HepG2 (cell line): ENCODE data around the gene CCT3. TPM values are rescaled to one million over a fixed set of nuclear protein-coding genes. Genes with fewer than 3 reads are reported as not detected.

Source experiments
- ARHGAP35 ChIP-seq: sonication (generic); formaldehyde crosslinking; IDR thresholded peaks from 2 replicates; pipeline ENCODE4 v1.9.0; 2022; ENCODE audit warnings: mild to moderate bottlenecking, inconsistent platforms, moderate library complexity, missing genetic modification reagents, borderline replicate concordance
- CBX2 ChIP-seq, 2 experiments: fragments of 200-600 bp in 1 of 2; sonication (generic); formaldehyde crosslinking in 1 of 2; IDR thresholded peaks; 2 replicates each; pipeline versions ENCODE4 v1.7.0 to v1.8.1; 2018 to 2022; ENCODE audit warnings: low read depth in 2 of 2, low read length in 1 of 2, mild to moderate bottlenecking in 1 of 2, missing genetic modification reagents in 1 of 2
- HOXD1 ChIP-seq: sonication (generic); formaldehyde crosslinking; IDR thresholded peaks from 2 replicates; pipeline ENCODE4 v1.5.0; 2020; ENCODE audit warnings: missing genetic modification reagents
- KLF6 ChIP-seq: IDR thresholded peaks from 2 replicates; pipeline ENCODE4 v1.8.0; 2016; ENCODE audit warnings: missing biosample characterization, missing genetic modification reagents
- MAFF ChIP-seq: IDR thresholded peaks from 2 replicates; pipeline ENCODE4 v1.6.1; 2011; ENCODE audit warnings: low read depth, low read length, improper control_type of control experiment
- MBNL3 ChIP-seq: fragments of 250-450 bp; sonication (Bioruptor Pico); conservative IDR thresholded peaks from 2 replicates; pipeline ENCODE4 v1.8.0; 2022; ENCODE audit warnings: mild to moderate bottlenecking, inconsistent platforms
- NFATC3 ChIP-seq: sonication (generic); formaldehyde crosslinking; IDR thresholded peaks from 2 replicates; pipeline ENCODE4 v1.5.1; 2020; ENCODE audit warnings: mild to moderate bottlenecking, missing genetic modification reagents
- NR3C1 ChIP-seq: sonication (generic); formaldehyde crosslinking; IDR thresholded peaks from 2 replicates; pipeline ENCODE4 v1.4.0; 2020; ENCODE audit warnings: missing genetic modification reagents
- PREB ChIP-seq: sonication (generic); formaldehyde crosslinking; IDR thresholded peaks from 2 replicates; pipeline ENCODE4 v1.4.0; 2020; ENCODE audit warnings: missing genetic modification reagents
- SMARCC2 ChIP-seq: fragments of 450-650 bp; IDR thresholded peaks from 2 replicates; pipeline ENCODE4 v1.6.1; 2017; ENCODE audit warnings: antibody characterized with exemption, mild to moderate bottlenecking
- STAT6 ChIP-seq: sonication (generic); formaldehyde crosslinking; IDR thresholded peaks from 2 replicates; pipeline ENCODE4 v1.4.0; 2020; ENCODE audit warnings: missing genetic modification reagents, mild to moderate bottlenecking, borderline replicate concordance
- TCF7L2 ChIP-seq: IDR thresholded peaks from 2 replicates; pipeline ENCODE4 v1.6.1; 2011; ENCODE audit warnings: mild to moderate bottlenecking, low read depth, low read length, moderate library complexity
- ZBTB44 ChIP-seq: sonication (generic); formaldehyde crosslinking; IDR thresholded peaks from 2 replicates; pipeline ENCODE4 v1.4.0; 2020; ENCODE audit warnings: missing genetic modification reagents
- ZBTB46 ChIP-seq: sonication (generic); formaldehyde crosslinking; IDR thresholded peaks from 2 replicates; pipeline ENCODE4 v1.4.0; 2020; ENCODE audit warnings: mild to moderate bottlenecking, missing genetic modification reagents, borderline replicate concordance
- ZFYVE20 ChIP-seq: sonication (generic); formaldehyde crosslinking; IDR thresholded peaks from 2 replicates; pipeline ENCODE4 v1.8.0; 2023; ENCODE audit warnings: low read depth, mild to moderate bottlenecking, moderate library complexity, missing genetic modification reagents, borderline replicate concordance
- ZNF10 ChIP-seq: sonication (generic); formaldehyde crosslinking; IDR thresholded peaks from 2 replicates; pipeline ENCODE4 v1.4.0; 2020; ENCODE audit warnings: mild to moderate bottlenecking, low read depth, missing genetic modification reagents, borderline replicate concordance
- ZNF33B ChIP-seq: sonication (generic); formaldehyde crosslinking; IDR thresholded peaks from 2 replicates; pipeline ENCODE4 v1.5.1; 2020; ENCODE audit warnings: mild to moderate bottlenecking, missing genetic modification reagents
- ZNF746 ChIP-seq: sonication (generic); formaldehyde crosslinking; IDR thresholded peaks from 2 replicates; pipeline ENCODE4 v1.8.0; 2022; ENCODE audit warnings: mild to moderate bottlenecking, missing genetic modification reagents
- ZNF768 ChIP-seq: sonication (generic); formaldehyde crosslinking; IDR thresholded peaks from 2 replicates; pipeline ENCODE4 v1.4.0; 2020; ENCODE audit warnings: missing genetic modification reagents
- ZSCAN5A ChIP-seq: sonication (generic); formaldehyde crosslinking; IDR thresholded peaks from 2 replicates; pipeline ENCODE4 v1.8.0; 2022; ENCODE audit warnings: mild to moderate bottlenecking, missing genetic modification reagents, borderline replicate concordance
- polyA plus RNA-seq, 8 experiments: library from polyadenylated mRNA; depleted of rRNA in 3 of 8; stranded (reverse) in 7 of 8; unstranded in 1 of 8; fragments of >200 nt; fragmentation: Illumina TruSeq in 4 of 8; extraction: Trizol in 4 of 8; gene quantifications; 2 replicates each; pipeline versions ENCODE4 v1.2.1 to v1.2.3, GENCODE V29; 2011 to 2016; ENCODE audit warnings: low read depth in 4 of 8, missing spikeins in 1 of 8, mixed read lengths in 1 of 8; ENCODE audit not compliant: insufficient read depth in 1 of 8
- total RNA-seq, 5 experiments: library from RNA; depleted of rRNA; stranded (reverse); fragments of >200 nt; fragmentation: Illumina TruSeq; extraction: Trizol; gene quantifications; 2 replicates each; pipeline ENCODE4 v1.2.3, GENCODE V29; 2016; ENCODE audit warnings: low read depth in 1 of 5

The CCT3 gene
- total and polyA plus RNA-seq, 2 of the 13 experiments (the other 11 are each of a cell fraction or from before 2014, with no cell fraction given), result 319 to 615 TPM

- TF ChIP-seq ZSCAN5A (0 out of 2 replicates have a peak, but pooled peaks have one; percentile 34), ZNF746 (CRISPR knock-in tag) (no peak), ZNF33B (0 out of 2 replicates have a peak, but pooled peaks have one; percentile 22), NR3C1 (no peak), MBNL3 (CRISPR knock-in tag) (no peak), ZNF768 (CRISPR knock-in tag) (no peak), STAT6 (CRISPR knock-in tag) (0 out of 2 replicates have a peak, but pooled peaks have one; percentile 45), SMARCC2 (no peak), HOXD1 (CRISPR knock-in tag) (no peak), ZBTB44 (CRISPR knock-in tag) (no peak), CBX2 (IDR thresholded peaks at IDR 0.05; ENCODE audit: low read depth, low read length) (no peak), CBX2 (CRISPR knock-in tag; IDR thresholded peaks at IDR 0.05; ENCODE audit: low read depth) (no peak), NFATC3 (peak; percentile 63; the same call in 1 of the 2 replicates), KLF6 (peak; percentile 74; the same call in 1 of the 2 replicates), ARHGAP35 (CRISPR knock-in tag) (peak; percentile 52; the same call in 1 of the 2 replicates), MAFF (no peak), ZFYVE20 (CRISPR knock-in tag) (no peak), ZBTB46 (CRISPR knock-in tag) (no peak), TCF7L2 (no peak), ZNF10 (no peak), PREB (no peak)
These were observed at the start of gene CCT3, which contains the start of gene TSACC (continued) for GRCh38 chr1:156338180-156338976.
